Embryonic facial prominence (tissue), 1 donor: ENCODE results near the gene TRPV2.
A peak's percentile ranks its signal among the peaks of the same experiment; 100 is the strongest.
"Not testable (repeated sequence)": the region's sequence is repeated elsewhere in the genome, so short reads cannot be mapped to it uniquely, and the experiment has no call there.

Experiments
- DNase-seq: peaks from one replicate; pipeline ENCODE4 v3.0.0-alpha.2; 2016; ENCODE audit errors: extremely low spot score

TRPV2 gene

GRCh38 chr17:16415031-16415924 lies at the start of gene TRPV2:
TSS of gene TRPV2 (plus strand) at chr17:16415571. CDS start at chr17:16417669, 2,098 bp downstream.
- DNase-seq = no peak

GRCh38 chr17:16371742-16372141 lies 43.6 kb upstream of the TRPV2 start:
- DNase-seq = no peak

- DNase-seq = no peak
Observed at GRCh38 chr17:16374146-16374938, 41.0 kb upstream of the TRPV2 start.

- DNase-seq = no peak
Observed at GRCh38 chr17:16377941-16378341, 37.4 kb upstream of the TRPV2 start.

- no peak for DNase-seq
Observed at GRCh38 chr17:16378636-16379282, 36.6 kb upstream of the TRPV2 start.

GRCh38 chr17:16379654-16380053 lies 35.7 kb upstream of the TRPV2 start:
- DNase-seq = no peak

- peak; percentile 95 for DNase-seq
Observed at GRCh38 chr17:16380640-16381495, 34.5 kb upstream of the TRPV2 start, which contains the start of gene UBB. TSS of gene UBB (plus strand) at chr17:16381091. CDS start at chr17:16381908, 817 bp downstream.

- DNase-seq = no peak
Observed at GRCh38 chr17:16381496-16381820, 33.9 kb upstream of the TRPV2 start.

GRCh38 chr17:16383216-16383615 lies 32.2 kb upstream of the TRPV2 start:
- DNase-seq = no peak

- DNase-seq = no peak
Observed at GRCh38 chr17:16383772-16384287, 31.5 kb upstream of the TRPV2 start.

- no peak for DNase-seq
Observed at GRCh38 chr17:16384557-16384956, 30.8 kb upstream of the TRPV2 start.

- DNase-seq = not testable (repeated sequence)
Observed at GRCh38 chr17:16386126-16386507, 29.3 kb upstream of the TRPV2 start.

GRCh38 chr17:16391451-16391850 lies 23.9 kb upstream of the TRPV2 start:
- no peak for DNase-seq

GRCh38 chr17:16392491-16392890 lies 22.9 kb upstream of the TRPV2 start:
- DNase-seq = not testable (repeated sequence)

- DNase-seq = not testable (repeated sequence)
Observed at GRCh38 chr17:16395887-16396286, 19.5 kb upstream of the TRPV2 start.

- not testable (repeated sequence) for DNase-seq
Observed at GRCh38 chr17:16396693-16397092, 18.7 kb upstream of the TRPV2 start.

- no peak for DNase-seq
Observed at GRCh38 chr17:16398270-16399267, 16.8 kb upstream of the TRPV2 start.

GRCh38 chr17:16403847-16404246 lies 11.5 kb upstream of the TRPV2 start:
- DNase-seq = not testable (repeated sequence)

- no peak for DNase-seq
Observed at GRCh38 chr17:16406742-16407674, 8.4 kb upstream of the TRPV2 start.
